ENCODE data around the gene PRIM1. TPM values are rescaled to one million over a fixed set of nuclear protein-coding genes. Genes with fewer than 3 reads are reported as not detected.

Gene PRIM1
- total and polyA plus RNA-seq, 2 of the 4 experiments (the other 2 are of a cell fraction): 8.6 to 12.0 TPM

Other genes starting within 250 kb of the PRIM1 start
- 28.3 and 38.0 TPM in 2 replicates for gene RBMS2, start 230.5 kb downstream of the PRIM1 start, total RNA-seq (2012; rRNA removed)
- 41.9 and 43.6 TPM in 2 replicates for gene RBMS2, start 230.5 kb downstream of the PRIM1 start, polyA plus RNA-seq (2012; rRNA removed)
- gene BAZ2A, start 122.0 kb downstream of the PRIM1 start, total RNA-seq (2012; rRNA removed): 15.4 and 15.6 TPM in 2 replicates
- gene BAZ2A, start 122.0 kb downstream of the PRIM1 start, polyA plus RNA-seq (2012; rRNA removed): 42.8 and 48.6 TPM in 2 replicates
- gene ATP5F1B, start 106.3 kb downstream of the PRIM1 start, total RNA-seq (2012; rRNA removed): 795 and 812 TPM in 2 replicates
- gene ATP5F1B, start 106.3 kb downstream of the PRIM1 start, polyA plus RNA-seq (2012; rRNA removed): 853 and 915 TPM in 2 replicates
- 42.7 and 101 TPM in 2 replicates for gene PTGES3, start 64.0 kb downstream of the PRIM1 start, total RNA-seq (2012; rRNA removed)
- gene PTGES3, start 64.0 kb downstream of the PRIM1 start, polyA plus RNA-seq (2012; rRNA removed): 70.4 and 73.2 TPM in 2 replicates
- gene NACA, start 27.0 kb downstream of the PRIM1 start, total RNA-seq (2012; rRNA removed): 1,223 and 1,512 TPM in 2 replicates
- 587 and 662 TPM in 2 replicates for gene NACA, start 27.0 kb downstream of the PRIM1 start, polyA plus RNA-seq (2012; rRNA removed)
- gene HSD17B6, start 11.0 kb upstream of the PRIM1 start, total RNA-seq (2012; rRNA removed): 1.3 and 1.4 TPM in 2 replicates
- gene HSD17B6, start 11.0 kb upstream of the PRIM1 start, polyA plus RNA-seq (2012; rRNA removed): 1.2 and 1.4 TPM in 2 replicates
- gene SDR9C7, start 182.1 kb upstream of the PRIM1 start, total RNA-seq (2012; rRNA removed): not detected in 2 replicates
- not detected in 2 replicates for gene SDR9C7, start 182.1 kb upstream of the PRIM1 start, polyA plus RNA-seq (2012; rRNA removed)
- not detected in 2 replicates for gene RDH16, start 205.3 kb upstream of the PRIM1 start, total RNA-seq (2012; rRNA removed)
- not detected in 2 replicates for gene RDH16, start 205.3 kb upstream of the PRIM1 start, polyA plus RNA-seq (2012; rRNA removed)

Data from IMR-90 (cell line).